ENCODE data around the gene TP53BP2.

DNA sequence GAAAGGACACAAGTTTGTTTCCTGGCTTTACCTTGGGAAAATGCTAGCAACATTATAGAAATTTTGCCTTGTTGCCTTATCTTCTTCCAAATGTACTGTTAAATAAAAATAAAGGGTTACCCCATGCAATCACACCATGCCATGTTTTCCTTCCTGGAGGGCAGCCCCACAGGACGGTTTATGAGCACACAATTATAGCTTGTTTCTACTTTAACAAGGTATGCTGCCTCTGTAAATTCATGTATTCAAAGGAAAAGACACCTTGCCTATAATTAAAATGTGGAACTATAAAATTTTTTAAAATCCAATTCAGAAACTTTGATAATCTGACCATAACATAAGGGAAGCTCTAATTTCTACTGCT lies 70.1 kb downstream of the TP53BP2 start:
- TF ChIP-seq EP300 (IDR thresholded peaks at IDR 0.05) (no peak), POLR2A (IDR thresholded peaks at IDR 0.05) (no peak), POLR2AphosphoS5 (IDR thresholded peaks at IDR 0.05) (no peak)
- TF ChIP-seq, protein P1, sequence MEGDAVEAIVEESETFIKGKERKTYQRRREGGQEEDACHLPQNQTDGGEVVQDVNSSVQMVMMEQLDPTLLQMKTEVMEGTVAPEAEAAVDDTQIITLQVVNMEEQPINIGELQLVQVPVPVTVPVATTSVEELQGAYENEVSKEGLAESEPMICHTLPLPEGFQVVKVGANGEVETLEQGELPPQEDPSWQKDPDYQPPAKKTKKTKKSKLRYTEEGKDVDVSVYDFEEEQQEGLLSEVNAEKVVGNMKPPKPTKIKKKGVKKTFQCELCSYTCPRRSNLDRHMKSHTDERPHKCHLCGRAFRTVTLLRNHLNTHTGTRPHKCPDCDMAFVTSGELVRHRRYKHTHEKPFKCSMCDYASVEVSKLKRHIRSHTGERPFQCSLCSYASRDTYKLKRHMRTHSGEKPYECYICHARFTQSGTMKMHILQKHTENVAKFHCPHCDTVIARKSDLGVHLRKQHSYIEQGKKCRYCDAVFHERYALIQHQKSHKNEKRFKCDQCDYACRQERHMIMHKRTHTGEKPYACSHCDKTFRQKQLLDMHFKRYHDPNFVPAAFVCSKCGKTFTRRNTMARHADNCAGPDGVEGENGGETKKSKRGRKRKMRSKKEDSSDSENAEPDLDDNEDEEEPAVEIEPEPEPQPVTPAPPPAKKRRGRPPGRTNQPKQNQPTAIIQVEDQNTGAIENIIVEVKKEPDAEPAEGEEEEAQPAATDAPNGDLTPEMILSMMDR (IDR thresholded peaks at IDR 0.05) = no peak
